NK-92 (cell line): ENCODE data around the gene GUCA1C.

Experiments
- DNase-seq: peaks from one replicate; lab custom pipeline; 2025; ENCODE audit not compliant: unreplicated experiment; lab: John Stamatoyannopoulos, UW

Gene GUCA1C

DNA sequence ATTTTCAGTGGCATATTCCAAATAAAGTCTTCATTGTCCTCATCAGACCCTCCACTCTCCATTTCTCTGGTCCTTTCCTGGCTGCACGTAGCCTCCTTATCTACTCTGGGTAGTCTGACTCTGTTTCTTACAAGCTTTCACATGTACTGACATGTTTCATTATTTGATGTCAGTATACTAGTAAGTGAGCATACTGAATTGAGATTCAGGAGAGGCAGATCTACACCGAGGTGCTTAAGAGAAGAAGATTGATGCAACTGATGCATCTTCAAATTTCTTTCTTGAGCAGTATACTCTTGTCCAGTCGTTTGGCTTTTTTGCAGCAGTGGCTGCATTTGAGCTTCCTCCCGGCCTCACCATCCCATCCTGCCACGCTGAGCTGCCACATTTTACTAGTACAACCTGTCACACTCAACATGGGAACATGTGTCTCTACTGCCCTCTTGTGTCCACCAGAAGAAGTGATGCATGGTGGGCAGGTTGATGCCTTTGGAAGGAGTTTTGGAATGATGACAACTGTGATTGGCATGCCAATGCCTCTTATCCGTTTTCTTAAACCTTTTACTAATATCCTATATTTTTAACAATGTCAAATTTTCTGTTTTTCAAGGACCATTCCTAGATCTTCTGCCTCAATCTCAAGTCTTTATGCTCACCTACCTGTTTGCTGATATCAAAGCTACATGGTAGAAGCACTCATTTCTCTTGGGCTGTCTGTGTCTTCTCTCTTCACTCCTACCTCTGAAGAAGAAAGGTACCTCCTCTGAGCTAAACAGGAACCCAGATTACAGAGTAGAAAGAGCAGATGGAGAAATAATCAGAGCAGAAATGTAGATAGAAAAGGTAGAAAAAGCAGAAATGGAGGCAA lies 38.7 kb downstream of the GUCA1C start:
- DNase-seq, result no peak

GRCh38 chr3:108909799-108910198 lies 43.9 kb downstream of the GUCA1C start:
- no peak for DNase-seq

- DNase-seq, result no peak
These were observed 46.5 kb downstream of the GUCA1C start for GRCh38 chr3:108907194-108907593.

DNA sequence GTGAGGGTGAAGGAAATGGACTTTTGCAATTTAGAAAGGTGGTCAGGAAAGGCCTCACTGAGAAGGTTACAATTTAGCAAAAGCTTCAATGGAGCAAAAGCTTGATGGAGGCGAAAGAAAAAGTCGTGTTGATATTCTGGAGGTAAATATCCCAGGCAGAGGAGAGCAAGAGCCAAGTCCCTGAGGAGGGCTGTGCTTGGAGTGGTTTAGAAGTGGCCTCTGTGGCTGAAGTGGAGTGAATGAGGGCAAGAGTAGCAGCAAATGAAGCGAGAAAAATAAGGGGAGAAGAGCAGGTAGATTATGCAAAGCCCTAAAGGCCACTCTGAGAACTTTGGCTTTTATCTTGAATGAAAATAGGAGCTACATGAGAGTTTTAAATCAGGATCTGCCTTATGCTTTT lies 54.1 kb downstream of the GUCA1C start:
- DNase-seq, result no peak

DNA sequence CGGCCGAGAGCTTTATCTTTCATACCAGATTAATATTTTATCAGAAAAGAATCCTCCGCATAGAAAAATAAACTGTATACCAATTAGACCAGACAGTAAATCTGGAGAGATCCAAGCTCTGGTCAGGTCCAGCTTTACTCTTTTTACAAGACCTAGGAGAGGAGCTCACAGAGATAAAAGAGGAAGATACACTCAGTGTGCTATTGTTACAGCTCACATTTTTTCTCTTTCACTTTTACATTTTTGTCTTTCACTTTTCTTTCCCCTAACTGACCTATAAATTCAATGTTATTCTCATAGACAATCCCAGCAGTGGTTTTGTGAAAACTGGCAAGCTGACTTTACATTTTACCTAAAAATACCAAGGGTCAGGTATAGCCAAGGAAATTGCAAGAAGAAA lies 55.8 kb downstream of the GUCA1C start:
- DNase-seq, result no peak

DNA sequence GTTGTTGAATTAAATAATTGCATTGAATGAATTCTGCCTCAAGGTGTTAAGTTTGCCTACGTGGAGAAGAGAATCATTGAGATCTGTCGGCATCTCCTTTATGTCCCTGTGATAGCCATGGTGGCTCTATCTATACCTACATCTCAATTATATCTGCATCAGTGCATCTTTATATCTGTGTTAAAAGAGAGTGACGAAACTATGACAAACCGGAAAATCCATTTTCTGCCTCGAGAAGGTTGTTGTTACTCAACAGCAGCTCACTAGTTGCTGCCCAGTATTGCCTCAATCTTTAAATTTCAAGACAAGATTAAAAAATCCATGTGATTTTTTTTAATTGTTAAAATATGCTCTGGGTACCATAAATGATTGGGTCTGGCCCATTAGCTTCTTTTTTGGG lies 58.7 kb downstream of the GUCA1C start:
- no peak for DNase-seq

GRCh38 chr3:108891833-108892232 lies 61.8 kb downstream of the GUCA1C start:
- no peak for DNase-seq

- no peak for DNase-seq
These were observed 65.9 kb downstream of the GUCA1C start for GRCh38 chr3:108887777-108888176.

GRCh38 chr3:108887121-108887520 lies 66.6 kb downstream of the GUCA1C start:
- no peak for DNase-seq

- DNase-seq, result no peak
These were observed 70.3 kb downstream of the GUCA1C start for GRCh38 chr3:108883373-108883772.

GRCh38 chr3:108882762-108883161 lies 70.9 kb downstream of the GUCA1C start:
- DNase-seq, result no peak

DNA sequence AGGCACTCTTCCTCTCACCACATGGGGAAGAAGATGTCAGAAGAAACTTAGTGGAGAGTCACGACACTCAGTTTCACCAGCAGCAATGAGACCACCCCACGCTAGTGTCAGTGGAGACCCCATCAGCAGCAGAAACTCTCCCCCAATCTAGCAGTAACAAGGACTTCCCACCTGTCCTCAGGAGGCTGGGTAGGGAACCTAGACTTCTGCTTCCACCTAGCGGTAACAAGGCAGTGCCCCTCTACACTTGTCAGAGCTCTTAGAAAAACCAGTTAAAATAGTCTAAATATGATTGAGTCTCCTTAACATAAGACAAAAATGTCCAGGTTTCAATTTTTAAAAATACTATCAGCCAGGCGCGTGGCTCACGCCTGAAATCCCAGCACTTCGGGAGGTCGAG lies 73.8 kb downstream of the GUCA1C start:
- no peak for DNase-seq

DNA sequence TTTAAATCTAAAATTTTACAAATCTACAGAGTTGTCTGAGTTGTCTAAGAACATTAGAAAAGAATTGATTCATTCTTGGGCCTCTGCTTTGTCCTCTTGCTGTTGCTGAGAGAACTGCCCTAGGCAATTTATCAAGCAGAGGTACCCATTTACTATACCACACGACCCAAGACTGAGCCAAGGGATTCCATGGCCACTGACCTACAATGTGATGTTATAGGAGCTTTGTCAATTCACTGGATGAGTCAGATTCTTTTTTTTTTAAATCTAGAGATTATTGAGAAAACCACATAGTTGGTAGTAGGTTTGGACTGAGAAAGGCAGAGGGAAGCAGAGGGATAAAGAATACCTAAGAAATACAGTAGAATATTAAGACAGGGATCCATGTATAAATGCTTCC lies 75.8 kb downstream of the GUCA1C start:
- no peak for DNase-seq

DNA sequence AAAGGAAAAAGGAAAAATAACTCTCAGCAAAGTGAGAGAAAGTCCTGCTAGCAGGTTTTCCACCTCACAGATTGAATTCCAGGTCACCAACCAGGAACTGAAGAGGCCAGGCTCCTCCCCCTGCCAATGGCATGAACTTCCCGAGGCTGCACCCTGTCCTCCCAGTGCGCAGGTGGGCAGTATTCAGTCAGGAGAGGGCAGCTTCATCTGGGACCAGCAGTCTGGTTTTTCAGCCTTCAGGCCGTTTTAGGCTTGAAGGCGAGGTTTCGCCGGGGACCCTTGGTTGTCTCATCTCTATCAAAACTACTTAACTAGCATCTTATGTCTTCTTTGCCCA lies 89.9 kb downstream of the GUCA1C start:
- no peak for DNase-seq

- no peak for DNase-seq
These were observed 90.5 kb downstream of the GUCA1C start for GRCh38 chr3:108862865-108863798.

- no peak for DNase-seq
These were observed 92.3 kb downstream of the GUCA1C start for GRCh38 chr3:108861401-108861800.
